Osteocyte (in vitro differentiated cells): ENCODE measurements around the gene HASPIN. TPM values are rescaled to one million over a fixed set of nuclear protein-coding genes. Genes with fewer than 3 reads are reported as not detected.

Experiments
- DNase-seq: peaks from one replicate; pipeline ENCODE4 v3.0.0; 2021; ENCODE audit warnings: mixed read lengths; ENCODE audit not compliant: unreplicated experiment; ENCODE audit errors: extremely low spot score
- H3K27ac Mint-ChIP-seq: one replicate; pipeline ENCODE4 v1.8.0; 2021; ENCODE audit warnings: mild to moderate bottlenecking, mixed read lengths; ENCODE audit not compliant: unreplicated experiment
- H3K27me3 Mint-ChIP-seq: one replicate; pipeline ENCODE4 v1.8.0; 2021; ENCODE audit warnings: mixed read lengths; ENCODE audit not compliant: unreplicated experiment
- H3K36me3 Mint-ChIP-seq: one replicate; pipeline ENCODE4 v1.8.0; 2021; ENCODE audit warnings: mixed read lengths; ENCODE audit not compliant: unreplicated experiment
- H3K4me1 Mint-ChIP-seq: one replicate; pipeline ENCODE4 v1.8.0; 2021; ENCODE audit warnings: mixed read lengths; ENCODE audit not compliant: unreplicated experiment
- H3K4me3 Mint-ChIP-seq: one replicate; pipeline ENCODE4 v1.8.0; 2021; ENCODE audit warnings: mild to moderate bottlenecking, moderate library complexity, mixed read lengths; ENCODE audit not compliant: unreplicated experiment
- H3K9me3 Mint-ChIP-seq: one replicate; pipeline ENCODE4 v1.8.0; 2021; ENCODE audit warnings: mixed read lengths; ENCODE audit not compliant: unreplicated experiment
- total RNA-seq: library from RNA; stranded (reverse); gene quantifications from 2 replicates; pipeline ENCODE4 v1.2.1, GENCODE V29; 2021
- TF ChIP-seq, protein P1 (sequence below): fragments of 200-600 bp; sonication (generic); IDR thresholded peaks from 2 replicates; pipeline ENCODE4 v1.5.0; 2021; ENCODE audit warnings: antibody characterized with exemption, mild to moderate bottlenecking, moderate library complexity

Gene HASPIN
- total RNA-seq, 1 donor from 2014 or later: 1.9 TPM

DNA sequence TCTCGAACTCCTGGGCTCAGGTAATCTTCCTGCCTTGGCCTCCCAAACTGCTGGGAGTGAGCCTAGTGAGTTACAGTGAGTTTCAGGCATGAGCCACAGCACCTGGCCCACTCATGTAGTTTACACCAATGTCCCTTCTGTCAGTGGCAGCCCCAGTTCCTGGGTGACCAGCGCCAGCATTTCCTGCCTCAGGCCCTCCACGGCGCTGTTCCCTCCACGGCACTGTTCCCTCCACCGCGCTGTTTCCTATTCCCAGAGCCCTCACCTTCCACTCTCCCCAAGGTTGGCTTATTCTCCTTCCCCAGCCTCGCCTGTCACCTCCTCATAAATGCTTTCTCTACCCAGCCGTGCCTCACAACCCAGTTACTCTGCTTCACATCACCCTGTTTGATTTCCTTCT is 44.6 kb downstream of the HASPIN start:
- H3K36me3 Mint-ChIP-seq: no peaks in the 10 kb centered on the region
- H3K27me3 Mint-ChIP-seq: no peaks in the 10 kb centered on the region
- H3K27ac Mint-ChIP-seq: no peak overlapping the region
- H3K4me1 Mint-ChIP-seq: peaks cover 3% of the 10 kb centered on the region
- TF ChIP-seq, protein P1, sequence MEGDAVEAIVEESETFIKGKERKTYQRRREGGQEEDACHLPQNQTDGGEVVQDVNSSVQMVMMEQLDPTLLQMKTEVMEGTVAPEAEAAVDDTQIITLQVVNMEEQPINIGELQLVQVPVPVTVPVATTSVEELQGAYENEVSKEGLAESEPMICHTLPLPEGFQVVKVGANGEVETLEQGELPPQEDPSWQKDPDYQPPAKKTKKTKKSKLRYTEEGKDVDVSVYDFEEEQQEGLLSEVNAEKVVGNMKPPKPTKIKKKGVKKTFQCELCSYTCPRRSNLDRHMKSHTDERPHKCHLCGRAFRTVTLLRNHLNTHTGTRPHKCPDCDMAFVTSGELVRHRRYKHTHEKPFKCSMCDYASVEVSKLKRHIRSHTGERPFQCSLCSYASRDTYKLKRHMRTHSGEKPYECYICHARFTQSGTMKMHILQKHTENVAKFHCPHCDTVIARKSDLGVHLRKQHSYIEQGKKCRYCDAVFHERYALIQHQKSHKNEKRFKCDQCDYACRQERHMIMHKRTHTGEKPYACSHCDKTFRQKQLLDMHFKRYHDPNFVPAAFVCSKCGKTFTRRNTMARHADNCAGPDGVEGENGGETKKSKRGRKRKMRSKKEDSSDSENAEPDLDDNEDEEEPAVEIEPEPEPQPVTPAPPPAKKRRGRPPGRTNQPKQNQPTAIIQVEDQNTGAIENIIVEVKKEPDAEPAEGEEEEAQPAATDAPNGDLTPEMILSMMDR: no peak
- DNase-seq: no peak
- H3K9me3 Mint-ChIP-seq: peaks cover 4% of the 10 kb centered on the region
- H3K4me3 Mint-ChIP-seq: no peak overlapping the region

DNA sequence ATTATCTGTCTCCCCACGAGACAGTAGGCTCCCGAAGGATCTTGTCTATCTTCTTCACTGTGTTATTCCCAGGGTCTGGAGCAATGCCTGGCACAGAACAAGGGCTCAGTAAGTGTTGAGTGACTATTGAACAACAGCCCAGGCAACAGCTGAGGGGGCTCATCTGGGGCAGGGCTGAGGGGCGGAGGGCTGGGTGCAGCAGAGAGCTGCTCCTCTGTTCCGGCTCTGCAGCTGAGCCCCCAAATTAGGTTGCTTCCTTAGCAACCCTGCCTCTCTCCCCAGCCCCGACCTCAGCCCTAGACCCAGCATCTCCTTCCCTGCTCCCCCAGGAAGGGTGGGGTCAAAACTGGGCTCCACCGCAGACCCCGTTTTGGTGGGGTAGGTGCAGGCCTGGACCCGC is 45.1 kb downstream of the HASPIN start:
- no peaks in the 10 kb centered on the region for H3K27me3 Mint-ChIP-seq
- peaks cover 4% of the 10 kb centered on the region for H3K9me3 Mint-ChIP-seq
- no peak overlapping the region for H3K27ac Mint-ChIP-seq

GRCh38 chr17:3770466-3770865 is 46.8 kb downstream of the HASPIN start:
- Mint-ChIP-seq H3K27me3 (no peaks in the 10 kb centered on the region), H3K36me3 (no peaks in the 10 kb centered on the region), H3K27ac (no peak overlapping the region), H3K4me3 (no peak overlapping the region), H3K9me3 (peaks cover 4% of the 10 kb centered on the region), H3K4me1 (peaks cover 6% of the 10 kb centered on the region)
- no peak for DNase-seq
- TF ChIP-seq, protein P1: no peak

More for the DNA sequence above, 45.1 kb downstream of the HASPIN start:
- TF ChIP-seq, protein P1: no peak
- peaks cover 6% of the 10 kb centered on the region for H3K4me1 Mint-ChIP-seq
- no peak overlapping the region for H3K4me3 Mint-ChIP-seq
- no peaks in the 10 kb centered on the region for H3K36me3 Mint-ChIP-seq
- no peak for DNase-seq

GRCh38 chr17:3771140-3771539 is 47.4 kb downstream of the HASPIN start:
- Mint-ChIP-seq H3K27me3 (no peaks in the 10 kb centered on the region), H3K27ac (no peak overlapping the region), H3K4me3 (no peak overlapping the region), H3K36me3 (no peaks in the 10 kb centered on the region), H3K9me3 (peaks cover 4% of the 10 kb centered on the region), H3K4me1 (peaks cover 6% of the 10 kb centered on the region)
- DNase-seq: no peak
- TF ChIP-seq, protein P1: no peak

GRCh38 chr17:3772764-3773163 is 49.1 kb downstream of the HASPIN start:
- Mint-ChIP-seq H3K27ac (no peak overlapping the region), H3K36me3 (no peaks in the 10 kb centered on the region), H3K9me3 (peaks cover under 1% of the 10 kb centered on the region), H3K4me1 (peaks cover 6% of the 10 kb centered on the region), H3K27me3 (no peaks in the 10 kb centered on the region), H3K4me3 (no peak overlapping the region)
- DNase-seq: no peak
- TF ChIP-seq, protein P1: no peak
